ENCODE data around the gene PRKG1.

The PRKG1 gene

GRCh38 chr10:51711519-51711891 is 637.2 kb downstream of the PRKG1 start:
- Histone ChIP-seq H2AFZ (ENCODE audit: low read depth, low read length) (no peak overlapping the region), H4K20me1 (ENCODE audit: insufficient read depth, low read length) (no peaks in the 10 kb centered on the region), H3K27me3 (ENCODE audit: low read depth, low read length) (no peaks in the 10 kb centered on the region), H3K4me2 (ENCODE audit: low read length) (no peak overlapping the region), H3K36me3 (replicated peaks; ENCODE audit: low read depth, low read length) (no peaks in the 10 kb centered on the region), H3K27ac (ENCODE audit: low read length) (no peak overlapping the region), H3K9me3 (ENCODE audit: insufficient read depth, low read length) (no peaks in the 10 kb centered on the region), H3K9ac (ENCODE audit: low read length) (no peak overlapping the region), H3K4me3 (ENCODE audit: low read length) (no peak overlapping the region), H3K4me1 (ENCODE audit: low read length) (no peaks in the 10 kb centered on the region), H3K79me2 (ENCODE audit: low read length) (no peaks in the 10 kb centered on the region)
- no peak for TF ChIP-seq EZH2phosphoT487 (IDR thresholded peaks at IDR 0.05; ENCODE audit: low read depth)
- TF ChIP-seq, protein P1, sequence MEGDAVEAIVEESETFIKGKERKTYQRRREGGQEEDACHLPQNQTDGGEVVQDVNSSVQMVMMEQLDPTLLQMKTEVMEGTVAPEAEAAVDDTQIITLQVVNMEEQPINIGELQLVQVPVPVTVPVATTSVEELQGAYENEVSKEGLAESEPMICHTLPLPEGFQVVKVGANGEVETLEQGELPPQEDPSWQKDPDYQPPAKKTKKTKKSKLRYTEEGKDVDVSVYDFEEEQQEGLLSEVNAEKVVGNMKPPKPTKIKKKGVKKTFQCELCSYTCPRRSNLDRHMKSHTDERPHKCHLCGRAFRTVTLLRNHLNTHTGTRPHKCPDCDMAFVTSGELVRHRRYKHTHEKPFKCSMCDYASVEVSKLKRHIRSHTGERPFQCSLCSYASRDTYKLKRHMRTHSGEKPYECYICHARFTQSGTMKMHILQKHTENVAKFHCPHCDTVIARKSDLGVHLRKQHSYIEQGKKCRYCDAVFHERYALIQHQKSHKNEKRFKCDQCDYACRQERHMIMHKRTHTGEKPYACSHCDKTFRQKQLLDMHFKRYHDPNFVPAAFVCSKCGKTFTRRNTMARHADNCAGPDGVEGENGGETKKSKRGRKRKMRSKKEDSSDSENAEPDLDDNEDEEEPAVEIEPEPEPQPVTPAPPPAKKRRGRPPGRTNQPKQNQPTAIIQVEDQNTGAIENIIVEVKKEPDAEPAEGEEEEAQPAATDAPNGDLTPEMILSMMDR (IDR thresholded peaks at IDR 0.05; ENCODE audit: low read depth, low read length): no peak

- H3K79me2 ChIP-seq (ENCODE audit: low read length): no peaks in the 10 kb centered on the region
- H3K27ac ChIP-seq (ENCODE audit: low read length): no peak overlapping the region
- H2AFZ ChIP-seq (ENCODE audit: low read depth, low read length): no peak overlapping the region
- no peaks in the 10 kb centered on the region for H3K36me3 ChIP-seq (replicated peaks; ENCODE audit: low read depth, low read length)
- no peak overlapping the region for H3K4me3 ChIP-seq (ENCODE audit: low read length)
- no peak overlapping the region for H3K4me2 ChIP-seq (ENCODE audit: low read length)
- TF ChIP-seq EZH2phosphoT487 (IDR thresholded peaks at IDR 0.05; ENCODE audit: low read depth): no peak
- TF ChIP-seq, protein P1 (IDR thresholded peaks at IDR 0.05; ENCODE audit: low read depth, low read length): no peak
- no peaks in the 10 kb centered on the region for H4K20me1 ChIP-seq (ENCODE audit: insufficient read depth, low read length)
- H3K9ac ChIP-seq (ENCODE audit: low read length): no peak overlapping the region
- H3K27me3 ChIP-seq (ENCODE audit: low read depth, low read length): no peaks in the 10 kb centered on the region
- H3K4me1 ChIP-seq (ENCODE audit: low read length): no peaks in the 10 kb centered on the region
- H3K9me3 ChIP-seq (ENCODE audit: insufficient read depth, low read length): no peaks in the 10 kb centered on the region
These were observed 642.7 kb downstream of the PRKG1 start for GRCh38 chr10:51716981-51717380.

DNA sequence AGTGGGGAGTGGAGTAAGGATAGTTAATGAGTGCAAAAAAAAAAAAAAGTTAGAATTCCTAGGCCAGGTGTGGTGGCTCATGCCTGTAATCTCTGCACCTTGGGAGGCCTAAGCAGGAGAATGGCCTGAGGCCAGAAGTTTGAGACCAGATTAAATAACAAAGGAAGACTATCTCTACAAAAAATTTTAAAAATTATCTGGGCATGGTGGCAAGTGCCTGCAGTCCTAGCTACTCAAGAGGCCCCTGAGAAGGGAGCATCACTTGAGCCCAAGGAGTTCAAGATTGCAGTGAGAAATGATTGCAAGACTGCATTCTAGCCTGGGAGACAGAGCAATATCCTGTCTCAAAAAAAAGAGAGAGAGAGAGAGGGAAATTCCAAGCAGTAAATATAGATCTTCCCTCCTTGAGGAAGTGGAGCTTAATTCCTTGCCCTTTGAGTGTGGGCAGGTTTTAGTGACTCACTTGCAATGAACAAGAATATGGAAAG is 644.6 kb downstream of the PRKG1 start:
- H3K27me3 ChIP-seq (ENCODE audit: low read depth, low read length): no peaks in the 10 kb centered on the region
- TF ChIP-seq, protein P1 (IDR thresholded peaks at IDR 0.05; ENCODE audit: low read depth, low read length): no peak
- no peak for TF ChIP-seq EZH2phosphoT487 (IDR thresholded peaks at IDR 0.05; ENCODE audit: low read depth)
- H3K9ac ChIP-seq (ENCODE audit: low read length): no peak overlapping the region
- no peaks in the 10 kb centered on the region for H3K36me3 ChIP-seq (replicated peaks; ENCODE audit: low read depth, low read length)
- H3K4me2 ChIP-seq (ENCODE audit: low read length): no peak overlapping the region
- H3K4me1 ChIP-seq (ENCODE audit: low read length): no peaks in the 10 kb centered on the region
- no peaks in the 10 kb centered on the region for H3K79me2 ChIP-seq (ENCODE audit: low read length)
- no peaks in the 10 kb centered on the region for H3K9me3 ChIP-seq (ENCODE audit: insufficient read depth, low read length)
- H3K4me3 ChIP-seq (ENCODE audit: low read length): no peak overlapping the region
- H3K27ac ChIP-seq (ENCODE audit: low read length): no peak overlapping the region
- H4K20me1 ChIP-seq (ENCODE audit: insufficient read depth, low read length): no peaks in the 10 kb centered on the region
- H2AFZ ChIP-seq (ENCODE audit: low read depth, low read length): no peak overlapping the region

DNA sequence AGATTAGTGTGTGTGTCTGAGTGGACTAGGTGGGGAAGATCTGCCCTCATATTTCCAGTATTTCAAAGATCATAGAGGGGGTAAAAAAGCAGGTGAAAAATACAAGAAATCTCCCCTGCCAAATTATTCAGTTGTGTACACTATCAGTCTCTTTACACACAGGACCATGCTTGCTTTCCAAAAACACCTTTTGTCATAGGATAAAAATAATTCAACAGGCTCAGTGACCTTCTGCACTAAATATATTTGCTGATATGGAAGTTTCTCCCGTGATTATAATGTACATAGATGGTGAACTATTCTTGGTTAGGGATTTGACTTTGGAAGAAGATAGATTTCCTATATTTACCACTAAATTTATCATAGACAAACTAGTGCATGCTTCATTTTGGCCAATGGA is 649.8 kb downstream of the PRKG1 start:
- Histone ChIP-seq H3K79me2 (ENCODE audit: low read length) (no peaks in the 10 kb centered on the region), H2AFZ (ENCODE audit: low read depth, low read length) (no peak overlapping the region), H3K9me3 (ENCODE audit: insufficient read depth, low read length) (no peaks in the 10 kb centered on the region), H3K4me3 (ENCODE audit: low read length) (no peak overlapping the region), H4K20me1 (ENCODE audit: insufficient read depth, low read length) (no peaks in the 10 kb centered on the region), H3K36me3 (replicated peaks; ENCODE audit: low read depth, low read length) (no peaks in the 10 kb centered on the region), H3K4me1 (ENCODE audit: low read length) (peaks cover 6% of the 10 kb centered on the region), H3K9ac (ENCODE audit: low read length) (no peak overlapping the region), H3K27ac (ENCODE audit: low read length) (no peak overlapping the region), H3K4me2 (ENCODE audit: low read length) (no peak overlapping the region), H3K27me3 (ENCODE audit: low read depth, low read length) (no peaks in the 10 kb centered on the region)
- TF ChIP-seq, protein P1 (IDR thresholded peaks at IDR 0.05; ENCODE audit: low read depth, low read length): no peak
- no peak for TF ChIP-seq EZH2phosphoT487 (IDR thresholded peaks at IDR 0.05; ENCODE audit: low read depth)

All from OCI-LY3 (cell line).